CD4-positive, CD25-positive, alpha-beta regulatory T cell (primary cell): ENCODE results near the gene HPSE. TPM values are rescaled to one million over a fixed set of nuclear protein-coding genes. Genes with fewer than 3 reads are reported as not detected.
"Not testable (repeated sequence)": the region's sequence is repeated elsewhere in the genome, so short reads cannot be mapped to it uniquely, and the experiment has no call there.

Source experiments
- ATAC-seq, 2 donors: fragments of 150-1000 bp; cut with Tn5 transposase; one replicate each; pipeline ENCODE4 v1.10.0; 2021; ENCODE audit warnings: low read depth in 2 of 2, moderate number of reproducible peaks in 2 of 2, moderate library complexity in 1 of 2
- DNase-seq, 3 donors: peaks; one replicate each; pipeline versions ENCODE4 v3.0.0 to v3.0.0-alpha.2; 2012 to 2022; ENCODE audit warnings: mixed read lengths in 1 of 3
- H3K27ac ChIP-seq: one replicate; pipeline ENCODE4 v1.7.0; 2013; ENCODE audit warnings: mild to moderate bottlenecking, low read length; ENCODE audit not compliant: insufficient read depth, poor library complexity, severe bottlenecking
- H3K27me3 ChIP-seq: one replicate; pipeline ENCODE4 v1.7.0; 2013; ENCODE audit warnings: low read length; ENCODE audit not compliant: control insufficient read depth, insufficient read depth
- H3K36me3 ChIP-seq: one replicate; pipeline ENCODE4 v1.7.0; 2013; ENCODE audit warnings: mild to moderate bottlenecking, low read length, moderate library complexity; ENCODE audit not compliant: control insufficient read depth, insufficient read depth
- H3K4me1 ChIP-seq: 2 replicates; pipeline ENCODE4 v1.7.0; 2013; ENCODE audit warnings: mild to moderate bottlenecking, low read length; ENCODE audit not compliant: insufficient read depth, control insufficient read depth, poor library complexity, severe bottlenecking
- H3K4me3 ChIP-seq: one replicate; pipeline ENCODE4 v1.7.0; 2013; ENCODE audit warnings: low read depth, mild to moderate bottlenecking, low read length, moderate library complexity
- H3K9me3 ChIP-seq, 2 experiments: 1 replicate in 1 of 2; 2 replicates in 1 of 2; pipeline ENCODE4 v1.7.0; 2013; ENCODE audit warnings: low read length in 2 of 2, mild to moderate bottlenecking in 1 of 2, moderate library complexity in 1 of 2; ENCODE audit not compliant: control insufficient read depth in 2 of 2
- H3K27ac Mint-ChIP-seq, 3 donors: one replicate each; pipeline ENCODE4 v1.8.0; 2020 to 2022; ENCODE audit warnings: mild to moderate bottlenecking in 3 of 3, mixed read lengths in 3 of 3, moderate library complexity in 2 of 3
- H3K27me3 Mint-ChIP-seq: one replicate; pipeline ENCODE4 v1.8.0; 2022; ENCODE audit warnings: mild to moderate bottlenecking, mixed read lengths
- H3K36me3 Mint-ChIP-seq: one replicate; pipeline ENCODE4 v1.8.0; 2020; ENCODE audit warnings: mixed read lengths
- H3K4me1 Mint-ChIP-seq, 4 donors: one replicate each; pipeline ENCODE4 v1.8.0; 2020 to 2022; ENCODE audit warnings: mixed read lengths in 4 of 4, mild to moderate bottlenecking in 1 of 4
- H3K4me3 Mint-ChIP-seq, 4 donors: one replicate each; pipeline ENCODE4 v1.8.0; 2020 to 2022; ENCODE audit warnings: mild to moderate bottlenecking in 4 of 4, mixed read lengths in 4 of 4, moderate library complexity in 3 of 4
- H3K9me3 Mint-ChIP-seq, 7 donors: one replicate each; pipeline ENCODE4 v1.8.0; 2020 to 2022; ENCODE audit warnings: mixed read lengths in 7 of 7, mild to moderate bottlenecking in 3 of 7, moderate library complexity in 2 of 7
- polyA plus RNA-seq, 4 donors: library from polyadenylated mRNA; unstranded; fragments of 300-500 nt; fragmentation: Illumina TruSeq; gene quantifications; one replicate each; pipeline ENCODE4 v1.2.3, GENCODE V29; 2021
- total RNA-seq: library from RNA; stranded (reverse); gene quantifications from one replicate; pipeline ENCODE4 v1.2.3, GENCODE V29; 2022

Gene HPSE
- total and polyA plus RNA-seq, 5 donors from 2014 or later, result 8.3 to 14.0 (median 9.7) TPM

DNA sequence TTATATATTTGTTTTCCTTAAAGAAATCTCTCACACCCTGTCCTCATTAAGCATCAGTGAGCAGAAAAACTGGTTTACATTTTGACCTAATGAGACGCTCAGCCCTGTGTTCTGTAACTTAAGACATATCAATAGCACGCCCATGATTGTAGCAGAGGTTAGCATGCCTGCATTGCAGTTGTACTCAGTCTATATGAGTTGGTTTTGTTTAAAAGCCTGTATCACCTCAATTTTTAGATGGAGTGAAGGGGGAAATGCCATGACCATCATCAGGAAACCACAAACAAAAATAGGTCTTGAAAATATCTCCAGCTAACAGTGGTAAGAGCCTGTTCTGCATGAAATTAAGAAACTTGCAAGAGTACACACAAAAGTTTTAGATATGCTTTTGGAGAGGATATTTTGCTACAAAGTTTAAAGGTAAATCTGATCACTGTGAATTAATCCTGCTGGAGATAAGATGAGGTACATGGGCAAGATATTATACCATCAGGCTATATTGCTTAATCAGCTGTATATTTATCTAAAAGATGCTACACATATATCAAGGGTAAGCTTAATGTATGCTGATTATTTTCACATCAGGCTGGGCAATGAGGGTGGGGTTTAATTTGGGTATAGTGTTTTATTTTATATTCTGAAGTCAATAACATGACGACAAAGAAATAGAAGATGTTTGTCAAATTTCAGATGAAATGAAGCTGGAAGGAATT, 36.9 kb downstream of the HPSE start:
- H3K4me3 Mint-ChIP-seq, result peak overlapping the region in 1 of 4 donors; percentile 28

GRCh38 chr4:83293305-83294046, 41.2 kb downstream of the HPSE start:
- Histone ChIP-seq H3K4me3 (peak overlapping the region; percentile 37), H3K36me3 (peaks cover 10% of the 10 kb centered on the region), H3K27me3 (no peaks in the 10 kb centered on the region), H3K9me3 (no peaks in the 10 kb centered on the region), H3K27ac (no peak overlapping the region), H3K4me1 (no peaks in the 10 kb centered on the region)
- Mint-ChIP-seq H3K27me3 (no peaks in the 10 kb centered on the region), H3K36me3 (peaks cover 22% of the 10 kb centered on the region), H3K27ac (peak overlapping the region in 1 of 3 donors; percentile 75), H3K9me3 (peaks cover 0 to 5% (median 0%) of the 10 kb centered on the region in 7 donors), H3K4me1 (peaks cover 12 to 19% (median 14%) of the 10 kb centered on the region in 4 donors), H3K4me3 (peak overlapping the region in 3 of 4 donors; percentile 1 to 53 (median 13))
- DNase-seq (no peak), ATAC-seq (no peak)

More for the DNA sequence above, 36.9 kb downstream of the HPSE start:
- Histone ChIP-seq H3K36me3 (peaks cover 37% of the 10 kb centered on the region), H3K4me1 (no peaks in the 10 kb centered on the region), H3K27me3 (no peaks in the 10 kb centered on the region), H3K27ac (no peak overlapping the region), H3K9me3 (no peaks in the 10 kb centered on the region), H3K4me3 (peak overlapping the region; percentile 1)
- DNase-seq, result no peak
- Mint-ChIP-seq H3K4me1 (peaks cover 9 to 19% (median 14%) of the 10 kb centered on the region in 4 donors), H3K9me3 (no peaks in the 10 kb centered on the region), H3K27ac (peak overlapping the region in 2 of 3 donors; percentile 5 to 15), H3K36me3 (peaks cover 30% of the 10 kb centered on the region), H3K27me3 (no peaks in the 10 kb centered on the region)
- peak; percentile 34 to 37 for ATAC-seq

DNA sequence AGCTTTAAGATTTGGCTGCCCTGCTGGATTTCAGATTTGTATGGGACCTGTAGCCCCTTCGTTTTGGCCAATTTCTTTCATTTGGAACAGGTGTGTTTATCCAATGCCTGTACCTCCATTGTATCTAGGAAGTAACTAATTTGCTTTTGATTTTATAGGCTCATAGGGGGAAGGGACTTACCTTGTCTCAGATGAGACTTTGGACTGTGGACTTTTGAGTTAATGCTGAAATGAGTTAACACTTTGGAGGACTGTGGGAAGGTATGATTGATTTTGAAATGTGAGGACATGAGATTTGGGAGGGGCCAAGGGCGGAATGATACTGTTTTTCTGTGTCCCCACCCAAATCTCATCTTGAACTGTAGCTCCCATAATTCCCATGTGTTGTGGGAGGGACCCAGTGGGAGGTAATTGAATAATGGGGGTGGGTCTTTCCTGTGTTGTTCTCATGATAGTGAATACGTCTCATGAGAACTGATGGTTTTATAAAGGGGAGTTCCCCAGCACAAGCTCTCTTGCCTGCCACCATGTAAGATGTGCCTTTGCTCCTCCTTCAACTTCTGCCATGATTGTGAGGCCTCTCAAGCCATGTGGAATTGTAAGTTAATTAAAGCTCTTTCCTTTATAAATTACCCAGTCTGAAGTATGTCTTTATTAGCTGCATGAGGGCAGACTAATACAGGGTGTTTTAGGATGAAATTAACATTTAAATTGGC, 44.4 kb downstream of the HPSE start:
- not testable (repeated sequence) for H3K4me3 Mint-ChIP-seq, H3K36me3 ChIP-seq, H3K9me3 ChIP-seq, DNase-seq, H3K36me3 Mint-ChIP-seq, ATAC-seq, H3K27ac ChIP-seq, H3K27me3 Mint-ChIP-seq, H3K27me3 ChIP-seq, H3K9me3 Mint-ChIP-seq, H3K4me1 ChIP-seq, H3K4me3 ChIP-seq
- H3K4me1 Mint-ChIP-seq, result peaks cover 4 to 16% (median 5%) of the 10 kb centered on the region in 4 donors
- peak overlapping the region in 1 of 3 donors; percentile 51 for H3K27ac Mint-ChIP-seq

DNA sequence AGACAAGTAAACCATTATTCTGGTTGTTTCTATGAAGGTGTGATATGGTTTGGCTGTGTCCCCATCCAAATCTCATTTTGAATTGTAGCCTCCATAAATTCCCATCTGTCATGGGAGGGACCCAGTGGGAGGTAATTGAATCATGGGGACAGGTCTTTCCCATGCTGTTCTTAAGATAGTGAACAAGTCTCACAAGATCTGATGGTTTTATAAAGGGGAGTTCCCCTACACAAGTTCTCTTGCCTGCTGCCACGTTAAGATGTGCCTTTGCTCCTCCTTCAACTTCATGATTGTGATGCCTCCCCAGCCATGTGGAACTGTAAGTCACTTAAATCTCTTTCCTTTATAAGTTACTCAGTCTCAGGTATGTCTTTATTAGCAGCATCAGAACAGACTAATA, 46.3 kb downstream of the HPSE start:
- not testable (repeated sequence) for H3K9me3 Mint-ChIP-seq, H3K27ac ChIP-seq, ATAC-seq, H3K27me3 Mint-ChIP-seq, H3K36me3 Mint-ChIP-seq, H3K4me3 ChIP-seq, H3K27me3 ChIP-seq, H3K4me3 Mint-ChIP-seq, H3K27ac Mint-ChIP-seq, DNase-seq, H3K9me3 ChIP-seq, H3K36me3 ChIP-seq
- peaks cover 7 to 25% (median 14%) of the 10 kb centered on the region in 4 donors for H3K4me1 Mint-ChIP-seq
- H3K4me1 ChIP-seq, result peaks cover 17% of the 10 kb centered on the region

- Mint-ChIP-seq H3K9me3 (peaks cover 0 to 2% (median 0%) of the 10 kb centered on the region in 7 donors), H3K36me3 (peaks cover 4% of the 10 kb centered on the region), H3K27ac (peak overlapping the region; percentile 81 to 98 (median 97)), H3K27me3 (peaks cover 28% of the 10 kb centered on the region), H3K4me1 (peaks cover 17 to 49% (median 34%) of the 10 kb centered on the region in 4 donors), H3K4me3 (peak overlapping the region; percentile 86 to 98 (median 98))
- Histone ChIP-seq H3K9me3 (no peaks in the 10 kb centered on the region), H3K36me3 (no peaks in the 10 kb centered on the region), H3K27ac (peak overlapping the region; percentile 77), H3K4me3 (peak overlapping the region; percentile 98), H3K4me1 (peaks cover 25% of the 10 kb centered on the region), H3K27me3 (peaks cover 4% of the 10 kb centered on the region)
- DNase-seq (peak in 2 of 3 donors; percentile 5 to 70), ATAC-seq (no peak)
Observed at GRCh38 chr4:83285055-83285407, 49.6 kb downstream of the HPSE start.

- H3K36me3 Mint-ChIP-seq, result peaks cover 4% of the 10 kb centered on the region
- peak within 1 kb of the TSS; percentile 86 to 98 (median 98) for H3K4me3 Mint-ChIP-seq
- peaks cover 17 to 49% (median 34%) of the 10 kb centered on the region in 4 donors for H3K4me1 Mint-ChIP-seq
- peak; percentile 88 to 89 for ATAC-seq
- H3K9me3 ChIP-seq, result no peaks in the 10 kb centered on the region
- peak within 1 kb of the TSS; percentile 91 to 98 (median 97) for H3K27ac Mint-ChIP-seq
- peaks cover 25% of the 10 kb centered on the region for H3K4me1 ChIP-seq
- H3K4me3 ChIP-seq, result peak within 1 kb of the TSS; percentile 98
- no peaks in the 10 kb centered on the region for H3K36me3 ChIP-seq
- peak; percentile 89 to 92 (median 90) for DNase-seq
- H3K9me3 Mint-ChIP-seq, result peaks cover 0 to 2% (median 0%) of the 10 kb centered on the region in 7 donors
- H3K27me3 Mint-ChIP-seq, result peaks cover 28% of the 10 kb centered on the region
- peak within 1 kb of the TSS; percentile 77 for H3K27ac ChIP-seq
- H3K27me3 ChIP-seq, result peaks cover 4% of the 10 kb centered on the region
Observed at GRCh38 chr4:83284193-83285054, 50.2 kb downstream of the HPSE start, which contains the start of gene COQ2. COQ2 (minus strand) TSS chr4:83284798; CDS start chr4:83284764, 34 bp downstream.

DNA sequence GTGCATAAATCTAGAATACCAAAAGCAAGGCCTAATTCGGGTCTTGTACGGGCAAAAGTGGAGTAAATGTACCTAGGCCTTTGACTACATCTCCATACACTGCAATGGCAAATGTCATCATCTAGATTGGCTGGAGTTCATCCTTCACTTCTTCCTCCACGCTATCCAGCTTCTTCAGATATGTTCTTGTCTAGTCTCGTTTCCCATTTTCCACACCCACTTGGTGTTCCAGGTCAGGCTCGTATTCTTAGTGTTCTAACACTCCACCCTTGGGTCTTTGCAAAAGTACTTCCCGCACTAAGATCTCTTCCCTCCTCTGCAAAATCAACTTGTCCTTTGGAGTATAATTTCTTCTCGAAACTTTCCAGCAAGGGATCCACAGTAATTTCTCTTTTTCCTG, 51.5 kb downstream of the HPSE start:
- DNase-seq, result no peak
- Mint-ChIP-seq H3K4me1 (peaks cover 17 to 49% (median 35%) of the 10 kb centered on the region in 4 donors), H3K27me3 (peaks cover 28% of the 10 kb centered on the region), H3K27ac (peak overlapping the region; percentile 23 to 97 (median 91)), H3K36me3 (peaks cover 9% of the 10 kb centered on the region), H3K9me3 (peaks cover 0 to 2% (median 0%) of the 10 kb centered on the region in 7 donors), H3K4me3 (peak overlapping the region; percentile 86 to 95 (median 88))
- Histone ChIP-seq H3K9me3 (no peaks in the 10 kb centered on the region), H3K4me3 (peak overlapping the region; percentile 77), H3K27ac (no peak overlapping the region), H3K36me3 (no peaks in the 10 kb centered on the region), H3K27me3 (peaks cover 4% of the 10 kb centered on the region), H3K4me1 (peaks cover 25% of the 10 kb centered on the region)
- ATAC-seq, result no peak
